Measurements from ENCODE around the gene TSPAN18.

TSPAN18 gene

GRCh38 chr11:44823868-44824267 lies 97.1 kb downstream of the TSPAN18 start:
- no peak for DNase-seq (ENCODE audit: low spot score)

- no peak for DNase-seq (ENCODE audit: low spot score)
Measured at GRCh38 chr11:44824300-44824704, 97.5 kb downstream of the TSPAN18 start.

DNA sequence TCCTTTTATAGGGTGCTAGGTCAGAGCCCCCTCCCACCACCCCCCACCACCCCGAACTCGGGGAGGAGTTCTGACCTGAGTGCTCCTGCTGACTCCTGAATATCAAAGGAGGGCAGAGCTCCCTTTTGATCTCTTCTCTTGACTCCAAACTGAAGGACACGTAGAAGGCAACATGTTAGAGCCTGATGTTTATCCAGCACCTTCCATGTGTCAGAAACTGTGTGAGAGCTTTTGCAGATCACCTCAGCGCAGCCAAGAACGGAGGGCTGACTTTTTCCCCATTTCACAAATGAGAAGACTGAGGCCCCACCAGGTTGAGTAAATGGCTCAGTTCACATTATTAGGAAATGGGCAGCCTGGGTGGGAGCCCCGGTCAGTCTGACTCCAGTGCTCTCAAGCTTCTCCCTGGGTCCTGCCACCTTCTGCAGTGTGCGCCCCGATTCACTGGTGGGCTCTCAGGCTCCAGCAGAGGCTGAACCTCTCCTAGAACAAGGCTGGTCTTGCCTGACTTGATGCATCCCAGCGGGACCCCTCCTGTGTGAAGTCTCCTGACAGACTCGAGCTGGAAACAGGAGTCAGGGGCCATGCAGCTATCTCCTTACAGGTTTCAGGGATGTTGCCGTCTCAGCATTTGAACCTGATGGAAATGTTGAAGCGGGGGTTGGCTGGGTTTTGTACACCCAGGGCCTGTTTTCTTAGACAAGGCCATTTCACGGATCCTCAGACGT lies 98.5 kb downstream of the TSPAN18 start:
- DNase-seq (ENCODE audit: low spot score): no peak

GRCh38 chr11:44826922-44827643 lies 100.3 kb downstream of the TSPAN18 start:
- DNase-seq (ENCODE audit: low spot score): no peak

DNA sequence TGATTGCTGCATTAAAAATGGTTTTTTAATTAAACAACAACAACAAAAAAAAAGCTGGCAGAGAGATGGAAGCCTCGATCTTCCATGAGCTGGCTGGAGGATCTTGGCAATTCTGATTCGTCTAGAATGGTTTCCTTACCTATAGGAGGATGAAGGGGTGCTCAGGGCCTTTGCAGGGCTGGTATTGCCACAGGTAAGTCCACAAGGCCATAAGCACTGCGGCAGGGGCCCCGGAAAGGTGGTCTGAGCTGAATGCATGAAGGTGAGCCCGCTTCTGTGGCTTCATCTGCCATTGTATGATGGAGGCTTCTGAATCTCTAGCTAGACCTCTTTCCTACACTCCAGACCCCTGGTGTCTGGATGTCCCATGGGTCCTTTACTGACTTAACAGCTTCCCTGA lies 101.5 kb downstream of the TSPAN18 start:
- DNase-seq (ENCODE audit: low spot score): no peak

- DNase-seq (ENCODE audit: low spot score): no peak
Measured at GRCh38 chr11:44829838-44830237, 103.1 kb downstream of the TSPAN18 start.

DNA sequence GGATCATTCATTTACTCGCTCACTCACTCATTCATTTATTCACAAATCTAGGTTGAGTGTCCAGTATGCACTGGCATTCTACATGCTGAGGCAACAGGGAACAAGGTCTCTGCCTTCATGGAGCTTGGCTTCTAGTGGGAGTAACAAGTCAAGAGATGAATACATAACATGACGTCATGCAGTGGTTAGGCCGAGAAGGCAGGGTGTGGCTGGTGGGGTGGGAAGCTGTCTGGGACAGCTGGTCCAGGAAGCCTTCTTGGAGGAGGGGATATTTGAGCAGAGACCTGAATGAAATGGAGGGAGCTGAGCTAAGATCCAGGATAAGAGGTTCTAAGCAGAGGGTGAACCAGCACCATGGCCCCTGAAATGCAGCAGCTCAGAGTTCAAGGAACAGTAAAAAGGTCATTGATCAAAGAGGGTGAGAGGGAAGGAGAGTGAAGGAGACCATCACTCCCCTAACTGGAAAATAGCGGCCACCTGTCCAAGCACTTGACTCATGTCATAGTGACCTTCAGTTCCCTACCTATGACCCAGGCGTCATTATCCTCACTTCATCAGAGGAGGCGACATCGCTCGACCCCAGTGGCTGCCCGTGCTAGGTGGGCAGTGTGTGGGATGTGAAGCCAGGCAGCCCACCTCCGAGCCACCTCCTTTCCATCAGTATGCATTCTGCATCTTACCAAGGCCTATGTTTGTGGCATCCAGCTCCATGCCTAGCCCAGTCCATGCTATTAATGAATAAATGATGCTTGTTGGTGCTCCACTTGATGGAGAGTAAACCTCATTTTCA lies 105.0 kb downstream of the TSPAN18 start:
- DNase-seq (ENCODE audit: low spot score): no peak

- no peak for DNase-seq (ENCODE audit: low spot score)
Measured at GRCh38 chr11:44832452-44832851, 105.7 kb downstream of the TSPAN18 start.

DNA sequence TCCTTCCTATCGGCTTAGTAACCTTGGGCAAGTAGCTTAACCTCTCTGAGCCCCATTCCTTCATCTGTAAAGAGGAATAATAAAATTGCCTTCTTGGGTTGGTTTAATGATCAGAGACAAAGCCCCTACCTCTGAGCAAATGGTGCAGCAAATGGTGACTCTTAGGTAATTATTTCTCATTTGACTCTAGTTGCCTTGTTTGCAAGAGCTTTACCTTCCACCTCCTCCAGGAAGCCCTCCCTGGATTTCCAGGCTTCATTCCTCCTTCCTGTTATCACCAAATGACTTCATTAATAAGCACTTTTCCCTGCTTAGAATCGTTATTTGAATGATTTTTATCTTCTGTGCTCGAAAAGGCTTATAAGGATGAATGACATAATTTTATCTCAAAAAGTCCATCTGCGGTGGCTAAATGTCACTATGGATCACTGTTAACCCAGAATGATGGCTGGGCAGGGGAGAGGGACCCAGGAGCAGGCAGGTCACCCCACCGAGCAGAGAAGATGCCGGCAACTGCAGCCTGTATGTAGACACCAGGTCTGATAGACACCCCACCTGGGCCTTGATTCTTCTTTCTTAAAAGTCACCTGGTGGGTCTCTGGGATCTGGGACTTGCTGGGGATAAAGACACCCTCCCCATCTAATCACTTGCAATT lies 106.6 kb downstream of the TSPAN18 start:
- no peak for DNase-seq (ENCODE audit: low spot score)

DNA sequence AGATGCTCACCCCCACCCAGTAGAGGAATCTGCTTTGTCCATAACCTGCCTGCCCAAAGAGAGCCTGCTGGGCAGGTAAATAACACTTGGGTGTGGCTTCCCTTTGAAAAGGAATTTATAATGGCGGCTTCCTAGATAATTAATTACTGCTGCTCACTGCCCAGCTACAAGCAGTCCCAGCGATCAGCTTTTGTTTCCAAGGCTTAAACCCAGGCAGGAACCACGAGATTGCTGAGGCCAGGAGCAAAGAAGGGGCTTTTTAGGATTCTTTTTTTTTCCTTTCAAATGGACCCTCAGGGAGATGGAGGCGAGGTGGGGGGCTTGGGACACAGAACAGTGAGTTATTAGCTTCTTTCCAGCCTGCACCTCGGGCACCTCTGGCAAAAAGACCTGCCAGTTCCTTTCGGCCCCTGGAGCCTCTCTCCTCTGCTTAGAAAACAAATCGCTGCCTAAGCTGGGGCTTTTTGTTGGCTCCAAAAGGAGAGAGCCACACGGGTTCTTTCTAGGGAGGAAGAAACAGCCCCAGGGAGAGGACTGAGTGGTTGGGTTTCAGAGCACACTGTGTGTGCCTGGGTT lies 107.2 kb downstream of the TSPAN18 start:
- DNase-seq (ENCODE audit: low spot score): no peak

DNA sequence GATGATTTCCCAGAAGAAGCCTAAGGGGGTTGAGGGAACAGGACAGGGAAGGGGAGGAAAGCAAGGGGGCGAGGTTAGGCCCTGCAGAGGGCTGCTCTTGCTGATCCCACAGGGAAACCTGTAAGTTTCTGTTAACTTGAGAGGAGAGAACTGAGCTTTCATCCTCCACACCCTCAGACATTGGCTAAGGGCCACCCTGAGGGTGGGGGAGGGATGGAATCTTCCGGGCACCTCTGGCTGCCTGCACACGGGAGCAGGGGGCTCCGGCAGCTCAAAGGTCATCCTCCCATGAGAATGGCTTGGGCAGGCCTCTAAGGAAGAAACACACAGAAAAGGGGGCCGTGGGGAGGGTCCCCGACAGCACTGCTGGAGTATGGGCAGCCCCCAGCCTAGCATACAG lies 108.1 kb downstream of the TSPAN18 start:
- no peak for DNase-seq (ENCODE audit: low spot score)

DNA sequence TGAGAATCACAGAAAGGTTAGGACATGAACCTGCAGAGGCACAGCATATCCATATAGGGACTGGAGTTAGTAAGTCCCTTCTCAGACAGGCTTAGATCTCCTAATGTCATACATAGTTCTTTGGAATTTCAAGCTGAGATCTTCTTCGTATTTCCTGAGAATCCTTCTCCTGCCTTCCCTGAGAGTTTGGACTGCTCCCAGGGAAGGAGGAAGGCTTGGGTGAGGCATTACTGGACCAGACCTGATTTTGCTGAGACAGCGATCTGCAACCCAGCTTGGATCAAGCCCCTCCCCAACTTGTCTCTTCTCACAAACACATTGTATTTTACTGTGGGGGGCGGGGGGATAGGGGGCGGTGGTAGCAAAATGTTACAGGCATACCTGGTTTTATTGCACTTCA lies 108.5 kb downstream of the TSPAN18 start:
- DNase-seq (ENCODE audit: low spot score): no peak

DNA sequence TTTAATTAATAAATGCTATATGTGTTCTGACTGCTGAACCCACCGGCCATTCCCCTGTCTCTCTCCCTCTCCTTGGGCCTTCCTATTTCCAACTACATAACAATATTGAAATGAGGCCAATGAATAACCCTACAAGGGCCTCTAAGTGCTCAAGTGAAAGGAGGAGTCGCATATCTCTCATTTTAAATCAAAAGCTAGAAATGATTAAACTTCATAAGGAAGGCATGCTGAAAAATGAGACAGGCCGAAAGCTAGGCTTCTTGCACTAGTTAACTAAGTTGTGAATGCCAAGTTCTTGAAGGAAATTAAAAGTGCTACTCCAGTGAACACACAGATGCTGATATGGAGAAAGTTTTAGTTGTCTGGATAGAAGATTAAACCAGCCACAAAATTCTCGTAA lies 109.2 kb downstream of the TSPAN18 start:
- no peak for DNase-seq (ENCODE audit: low spot score)

- DNase-seq (ENCODE audit: low spot score): no peak
Measured at GRCh38 chr11:44837661-44838060, 110.9 kb downstream of the TSPAN18 start.

- DNase-seq (ENCODE audit: low spot score): no peak
Measured at GRCh38 chr11:44839458-44840084, 112.8 kb downstream of the TSPAN18 start.

- no peak for DNase-seq (ENCODE audit: low spot score)
Measured at GRCh38 chr11:44840085-44840478, 113.3 kb downstream of the TSPAN18 start.

- DNase-seq (ENCODE audit: low spot score): no peak
Measured at GRCh38 chr11:44840521-44841251, 113.9 kb downstream of the TSPAN18 start.

DNA sequence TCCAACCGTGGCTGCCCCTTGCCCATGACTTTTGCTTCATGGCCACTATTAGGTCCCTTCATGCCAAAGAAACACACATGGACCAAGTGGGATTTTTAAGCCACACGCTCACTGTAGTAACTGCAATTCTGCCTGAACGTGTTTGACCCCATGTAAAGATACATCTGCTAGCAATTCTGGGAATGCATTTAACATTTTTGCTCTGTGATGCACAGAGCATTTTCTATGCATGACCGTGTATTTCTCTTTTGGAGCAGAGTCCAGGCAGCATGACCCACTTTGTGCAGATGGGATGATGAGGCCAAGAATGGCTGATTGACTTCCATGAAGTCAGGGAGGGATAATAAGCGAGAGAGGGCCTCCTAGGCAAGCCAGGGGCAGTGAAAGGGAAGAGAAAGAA lies 115.5 kb downstream of the TSPAN18 start:
- peak; percentile 18 for DNase-seq (ENCODE audit: low spot score)

DNA sequence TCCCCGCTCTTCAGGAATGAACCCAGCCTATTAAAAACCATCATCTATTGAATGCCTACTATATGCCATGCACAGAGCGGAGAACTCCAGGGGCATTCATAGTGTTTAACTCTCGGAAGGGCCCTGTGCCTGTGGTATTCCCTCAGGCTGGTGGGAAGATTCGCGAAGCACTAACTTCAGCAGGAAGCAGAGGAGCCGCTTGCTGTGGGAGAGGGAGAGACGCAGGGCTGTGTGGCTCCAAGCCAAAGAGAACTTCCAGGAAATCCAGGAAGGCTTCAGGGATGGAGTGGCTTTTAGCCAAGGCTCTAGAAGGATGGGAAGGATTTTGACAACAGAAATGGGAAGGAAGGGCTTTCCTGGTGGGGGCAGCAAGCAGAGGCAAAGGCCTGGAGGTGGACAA lies 120.1 kb downstream of the TSPAN18 start:
- no peak for DNase-seq (ENCODE audit: low spot score)

- no peak for DNase-seq (ENCODE audit: low spot score)
Measured at GRCh38 chr11:44847316-44847715, 120.6 kb downstream of the TSPAN18 start.

Data from RKO (cell line).